Activated B cell treated with CpG ODN at 0.5 μM for 24 hours (primary cell): ENCODE results near the gene ARHGAP10. TPM values are rescaled to one million over a fixed set of nuclear protein-coding genes. Genes with fewer than 3 reads are reported as not detected.

Experiments
- ATAC-seq: fragments of 200-7000 bp; cut with Tn5 transposase; one replicate; pipeline ENCODE4 v1.10.0; 2021; ENCODE audit warnings: low read depth, mild to moderate bottlenecking, moderate library complexity
- CTCF ChIA-PET: fragments of 350-600 bp; sonication (Branson Sonifier 250); formaldehyde crosslinking; loops from one replicate; lab custom pipeline; 2021; ENCODE audit warnings: antibody characterized with exemption; lab: Charles Lee
- POLR2A ChIA-PET: fragments of 350-600 bp; sonication (Branson Sonifier 250); formaldehyde crosslinking; loops from one replicate; lab custom pipeline; 2021; ENCODE audit warnings: antibody characterized with exemption; lab: Charles Lee
- DNase-seq: peaks from one replicate; pipeline ENCODE4 v3.0.0; 2022
- H3K27ac Mint-ChIP-seq: one replicate; pipeline ENCODE4 v1.8.0; 2020; ENCODE audit warnings: mixed read lengths
- H3K27me3 Mint-ChIP-seq: one replicate; pipeline ENCODE4 v1.8.0; 2021; ENCODE audit warnings: mixed read lengths
- H3K36me3 Mint-ChIP-seq: one replicate; pipeline ENCODE4 v1.8.0; 2021; ENCODE audit warnings: low read depth, mixed read lengths
- H3K4me1 Mint-ChIP-seq: one replicate; pipeline ENCODE4 v1.8.0; 2021; ENCODE audit warnings: mixed read lengths
- H3K4me3 Mint-ChIP-seq: one replicate; pipeline ENCODE4 v1.8.0; 2020; ENCODE audit warnings: mild to moderate bottlenecking, mixed read lengths
- H3K9me3 Mint-ChIP-seq: one replicate; pipeline ENCODE4 v1.8.0; 2020; ENCODE audit warnings: mixed read lengths
- intact Hi-C: fragments of 100-400 bp; cut with micrococcal nuclease; formaldehyde crosslinking; loops from one replicate; pipeline ENCODE4 v1.15.1; 2024
- total RNA-seq: library from RNA; stranded (reverse); gene quantifications from 2 replicates; pipeline ENCODE4 v1.2.3, GENCODE V29; 2022
- TF ChIP-seq, protein P1 (sequence below): fragments of 200-600 bp; IDR thresholded peaks from one replicate; pipeline ENCODE4 v1.8.0; 2022; ENCODE audit warnings: antibody characterized with exemption, mild to moderate bottlenecking

Gene ARHGAP10
- total RNA-seq, 1 donor from 2014 or later: 0.60 TPM

DNA sequence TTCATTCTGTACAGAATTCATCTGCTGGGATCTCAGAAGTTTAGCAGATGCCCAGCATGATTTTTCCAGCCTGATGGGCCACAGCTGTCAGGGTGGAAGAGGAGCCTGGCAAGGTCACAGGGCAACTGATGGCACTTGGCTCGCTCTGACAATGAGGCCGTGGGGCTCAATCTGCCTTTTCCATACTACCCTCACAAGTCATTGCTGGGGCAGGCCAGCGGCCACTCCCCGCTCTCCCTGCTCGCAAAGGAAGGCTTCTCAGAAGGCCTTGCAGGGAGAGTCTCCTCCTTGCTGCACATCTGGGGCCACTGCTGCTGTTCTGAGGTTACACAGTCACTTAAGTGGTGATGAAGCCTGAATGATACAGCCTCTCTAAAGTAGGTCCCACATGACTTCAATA, 361.2 kb downstream of the ARHGAP10 start:
- H3K27me3 Mint-ChIP-seq: no peaks in the 10 kb centered on the region
- CTCF ChIA-PET: no interaction called here
- TF ChIP-seq, protein P1, sequence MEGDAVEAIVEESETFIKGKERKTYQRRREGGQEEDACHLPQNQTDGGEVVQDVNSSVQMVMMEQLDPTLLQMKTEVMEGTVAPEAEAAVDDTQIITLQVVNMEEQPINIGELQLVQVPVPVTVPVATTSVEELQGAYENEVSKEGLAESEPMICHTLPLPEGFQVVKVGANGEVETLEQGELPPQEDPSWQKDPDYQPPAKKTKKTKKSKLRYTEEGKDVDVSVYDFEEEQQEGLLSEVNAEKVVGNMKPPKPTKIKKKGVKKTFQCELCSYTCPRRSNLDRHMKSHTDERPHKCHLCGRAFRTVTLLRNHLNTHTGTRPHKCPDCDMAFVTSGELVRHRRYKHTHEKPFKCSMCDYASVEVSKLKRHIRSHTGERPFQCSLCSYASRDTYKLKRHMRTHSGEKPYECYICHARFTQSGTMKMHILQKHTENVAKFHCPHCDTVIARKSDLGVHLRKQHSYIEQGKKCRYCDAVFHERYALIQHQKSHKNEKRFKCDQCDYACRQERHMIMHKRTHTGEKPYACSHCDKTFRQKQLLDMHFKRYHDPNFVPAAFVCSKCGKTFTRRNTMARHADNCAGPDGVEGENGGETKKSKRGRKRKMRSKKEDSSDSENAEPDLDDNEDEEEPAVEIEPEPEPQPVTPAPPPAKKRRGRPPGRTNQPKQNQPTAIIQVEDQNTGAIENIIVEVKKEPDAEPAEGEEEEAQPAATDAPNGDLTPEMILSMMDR: no peak
- ATAC-seq: no peak
- no peak for DNase-seq
- no peaks in the 10 kb centered on the region for H3K4me1 Mint-ChIP-seq
- intact Hi-C loops: no loop called here
- no peaks in the 10 kb centered on the region for H3K9me3 Mint-ChIP-seq
- peaks cover 6% of the 10 kb centered on the region for H3K36me3 Mint-ChIP-seq
- no peak overlapping the region for H3K27ac Mint-ChIP-seq
- POLR2A ChIA-PET: no interaction called here
- H3K4me3 Mint-ChIP-seq: no peak overlapping the region

DNA sequence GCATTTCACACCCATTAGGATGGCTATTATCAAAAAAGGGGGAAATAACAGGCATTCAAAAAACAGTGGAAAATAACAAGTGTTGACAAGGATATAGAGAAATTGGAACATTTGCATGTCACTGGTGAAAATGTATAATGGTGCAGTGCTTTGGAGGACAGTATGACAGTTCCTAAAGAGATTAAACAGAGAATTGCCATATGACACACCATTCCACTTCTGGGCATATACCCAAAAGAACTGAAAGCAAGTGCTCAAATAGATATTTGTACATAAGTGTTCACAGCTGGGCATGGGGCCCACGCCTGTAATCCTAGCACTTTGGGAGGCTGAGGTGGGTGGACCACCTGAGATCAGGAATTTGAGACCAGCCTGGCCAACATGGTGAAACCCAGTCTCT, 362.3 kb downstream of the ARHGAP10 start:
- DNase-seq: no peak
- H3K27me3 Mint-ChIP-seq: no peaks in the 10 kb centered on the region
- intact Hi-C loops: no loop called here
- no peak overlapping the region for H3K27ac Mint-ChIP-seq
- no peaks in the 10 kb centered on the region for H3K9me3 Mint-ChIP-seq
- H3K4me3 Mint-ChIP-seq: no peak overlapping the region
- peaks cover 7% of the 10 kb centered on the region for H3K36me3 Mint-ChIP-seq
- no peak for ATAC-seq
- H3K4me1 Mint-ChIP-seq: no peaks in the 10 kb centered on the region
- ChIA-PET POLR2A (no interaction called here), CTCF (no interaction called here)
- TF ChIP-seq, protein P1: no peak

GRCh38 chr4:148095346-148095923, 363.5 kb downstream of the ARHGAP10 start:
- Mint-ChIP-seq H3K27ac (no peak overlapping the region), H3K4me3 (no peak overlapping the region), H3K9me3 (no peaks in the 10 kb centered on the region), H3K4me1 (no peaks in the 10 kb centered on the region), H3K36me3 (peaks cover 10% of the 10 kb centered on the region), H3K27me3 (no peaks in the 10 kb centered on the region)
- ChIA-PET CTCF (no interaction called here), POLR2A (no interaction called here)
- intact Hi-C loops: no loop called here
- TF ChIP-seq, protein P1: no peak
- ATAC-seq: no peak
- DNase-seq: no peak

DNA sequence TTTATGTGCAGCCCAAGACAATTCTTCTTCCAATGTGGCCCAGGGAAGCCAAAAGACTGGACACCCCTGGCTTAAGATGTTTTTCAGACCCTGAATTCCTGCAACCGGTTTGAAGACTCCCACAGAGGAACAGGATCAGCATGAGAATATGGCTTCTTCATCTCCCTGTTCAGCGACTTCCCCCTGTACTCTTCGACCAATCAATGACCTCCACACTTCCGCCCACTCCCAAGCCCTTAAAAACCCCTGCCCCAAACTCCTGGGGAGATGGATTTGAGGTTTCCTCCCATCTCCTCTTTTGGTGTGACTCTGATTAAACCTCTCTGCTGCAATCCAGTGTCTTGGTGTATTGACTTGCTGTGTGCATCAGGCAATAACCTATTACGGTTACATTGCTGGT, 365.9 kb downstream of the ARHGAP10 start:
- POLR2A ChIA-PET: interaction anchor here (0.6 kb wide), 1 partner anchor 13 kb away, joined by 4 read pairs; no protein-coding TSS in a partner anchor
- H3K27me3 Mint-ChIP-seq: no peaks in the 10 kb centered on the region
- H3K4me1 Mint-ChIP-seq: no peaks in the 10 kb centered on the region
- no peak overlapping the region for H3K4me3 Mint-ChIP-seq
- no peaks in the 10 kb centered on the region for H3K9me3 Mint-ChIP-seq
- no peak overlapping the region for H3K27ac Mint-ChIP-seq
- DNase-seq (no peak), ATAC-seq (no peak)
- H3K36me3 Mint-ChIP-seq: peaks cover 7% of the 10 kb centered on the region
- TF ChIP-seq, protein P1: no peak
- intact Hi-C loops: no loop called here
- CTCF ChIA-PET: no interaction called here

GRCh38 chr4:148101235-148101634, 369.3 kb downstream of the ARHGAP10 start:
- no peak for ATAC-seq
- ChIA-PET POLR2A (no interaction called here), CTCF (no interaction called here)
- TF ChIP-seq, protein P1: no peak
- H3K27ac Mint-ChIP-seq: no peak overlapping the region
- no peaks in the 10 kb centered on the region for H3K4me1 Mint-ChIP-seq
- intact Hi-C loops: no loop called here
- H3K36me3 Mint-ChIP-seq: peaks cover 27% of the 10 kb centered on the region
- no peak overlapping the region for H3K4me3 Mint-ChIP-seq
- H3K9me3 Mint-ChIP-seq: no peaks in the 10 kb centered on the region
- H3K27me3 Mint-ChIP-seq: no peaks in the 10 kb centered on the region
- no peak for DNase-seq
